Effector CD8-positive, alpha-beta T cell (primary cell): Measurements from ENCODE around the gene SCFD2.
"Not testable (repeated sequence)": the region's sequence is repeated elsewhere in the genome, so short reads cannot be mapped to it uniquely, and the experiment has no call there.

Experiments
- DNase-seq: peaks from one replicate; lab custom pipeline; 2025; lab: John Stamatoyannopoulos, UW

Gene SCFD2

GRCh38 chr4:53013873-53014775 lies 351.7 kb downstream of the SCFD2 start:
- no peak for DNase-seq

- DNase-seq, result no peak
Observed at GRCh38 chr4:53012738-53013137, 353.1 kb downstream of the SCFD2 start.

DNA sequence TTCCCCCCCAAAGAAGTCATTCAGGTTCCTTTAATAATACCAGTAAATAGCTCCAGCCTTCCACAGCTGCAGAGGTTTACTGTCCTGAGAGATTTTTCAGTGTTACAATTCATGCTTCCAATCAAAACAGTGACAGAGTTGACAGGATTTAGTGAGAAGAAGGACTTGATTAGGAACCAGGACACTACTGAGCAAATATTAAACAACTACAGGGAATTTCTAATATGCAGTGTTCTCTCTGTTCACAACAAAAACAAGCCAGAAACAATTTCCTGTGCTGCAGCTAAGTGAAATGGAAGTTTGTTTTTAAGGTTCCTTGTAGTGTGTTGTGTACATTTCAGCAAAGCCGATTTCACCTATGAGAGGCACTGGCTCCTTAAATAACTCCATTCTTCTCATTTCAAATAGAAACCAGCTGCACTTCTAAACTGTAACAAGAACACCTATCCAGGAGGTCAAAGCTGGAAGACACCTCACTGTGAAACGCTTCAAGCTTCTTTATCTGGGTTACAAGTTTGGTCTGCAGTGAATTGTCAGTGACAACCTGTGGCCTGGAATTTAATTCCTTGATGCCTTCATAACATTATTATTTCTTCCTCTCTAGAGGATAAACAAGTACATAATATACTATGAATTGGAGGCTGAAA lies 354.5 kb downstream of the SCFD2 start:
- no peak for DNase-seq

- DNase-seq, result no peak
Observed at GRCh38 chr4:53010318-53010717, 355.5 kb downstream of the SCFD2 start.

DNA sequence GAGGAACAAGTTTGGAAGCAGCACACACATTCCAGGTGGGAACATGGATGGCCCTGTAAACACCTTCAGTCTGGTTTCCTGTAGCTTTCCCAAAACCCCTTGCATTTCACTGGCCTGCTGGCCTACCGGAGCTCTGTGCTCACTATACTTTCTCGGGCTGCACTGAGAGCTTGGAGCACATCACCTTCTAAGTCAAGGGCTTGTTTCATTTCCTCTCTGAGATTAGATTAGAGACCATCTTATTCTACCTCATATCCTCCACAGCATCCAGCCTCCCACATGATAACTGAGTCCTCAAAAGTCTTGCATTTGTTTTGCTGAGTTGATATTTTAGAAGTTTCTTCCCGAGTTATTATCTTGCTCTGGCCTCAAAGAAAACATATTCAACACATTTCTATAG lies 356.0 kb downstream of the SCFD2 start:
- DNase-seq, result no peak

DNA sequence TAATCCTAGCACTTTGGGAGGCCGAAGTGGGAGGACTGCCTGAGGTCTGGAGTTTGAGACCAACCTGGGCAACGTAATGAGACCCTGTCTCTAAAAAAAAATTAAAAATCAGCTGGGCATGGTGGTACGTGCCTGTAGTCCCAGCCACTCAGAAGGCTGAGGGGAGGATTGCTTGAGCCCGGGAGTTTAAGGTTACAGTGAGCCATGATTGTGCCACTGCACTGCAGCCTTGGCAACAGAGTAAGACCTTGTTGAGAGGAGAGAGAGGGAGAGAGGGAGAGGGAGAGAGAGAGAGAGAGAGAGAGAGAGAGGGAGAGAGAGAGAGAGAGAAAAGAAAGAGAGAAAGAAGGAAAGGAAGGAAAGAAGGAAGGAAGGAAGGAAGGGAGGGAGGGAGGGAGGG lies 358.8 kb downstream of the SCFD2 start:
- DNase-seq, result no peak

- no peak for DNase-seq
Observed at GRCh38 chr4:53005808-53006207, 360.1 kb downstream of the SCFD2 start.

GRCh38 chr4:53005149-53005546 lies 360.7 kb downstream of the SCFD2 start:
- no peak for DNase-seq

GRCh38 chr4:53004497-53005148 lies 361.2 kb downstream of the SCFD2 start:
- DNase-seq, result no peak

DNA sequence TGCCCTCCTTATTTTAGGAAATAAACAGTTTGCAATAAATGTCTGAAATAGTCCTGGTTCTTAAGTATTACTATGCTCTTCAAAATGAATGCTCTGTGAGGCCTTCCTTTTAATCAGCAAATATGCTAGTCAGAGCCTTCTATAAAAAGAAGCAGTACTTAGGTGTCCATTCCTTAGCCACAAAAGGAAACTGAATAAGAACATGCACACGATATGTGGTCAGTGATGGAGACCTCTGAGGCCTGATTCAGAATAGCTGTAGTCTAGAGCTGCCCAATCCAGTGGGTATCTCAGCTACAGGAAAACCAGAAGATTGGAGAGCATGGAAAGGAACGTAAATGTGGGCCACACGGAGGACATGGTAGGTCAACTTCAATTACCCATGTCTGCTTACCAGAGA lies 361.9 kb downstream of the SCFD2 start:
- no peak for DNase-seq

DNA sequence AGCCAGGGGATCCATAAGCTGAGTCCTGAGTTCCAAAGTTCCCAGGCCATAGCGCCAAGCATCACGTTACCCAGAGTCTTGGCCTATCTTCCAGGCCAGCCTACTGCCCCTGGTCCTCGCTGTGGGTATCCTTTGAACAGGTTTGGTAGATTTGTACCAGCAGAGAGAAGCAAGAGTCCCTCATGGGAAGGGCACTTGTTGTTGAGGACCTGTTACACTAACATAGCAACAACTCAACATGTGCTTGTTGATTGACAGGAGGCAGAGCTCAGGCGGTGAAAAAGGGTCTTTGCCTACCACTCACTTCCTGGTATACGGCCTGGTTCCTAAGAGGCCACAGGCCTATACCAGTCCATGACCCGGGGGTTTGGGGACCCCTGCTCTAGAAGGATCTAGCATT lies 365.3 kb downstream of the SCFD2 start:
- DNase-seq, result no peak

DNA sequence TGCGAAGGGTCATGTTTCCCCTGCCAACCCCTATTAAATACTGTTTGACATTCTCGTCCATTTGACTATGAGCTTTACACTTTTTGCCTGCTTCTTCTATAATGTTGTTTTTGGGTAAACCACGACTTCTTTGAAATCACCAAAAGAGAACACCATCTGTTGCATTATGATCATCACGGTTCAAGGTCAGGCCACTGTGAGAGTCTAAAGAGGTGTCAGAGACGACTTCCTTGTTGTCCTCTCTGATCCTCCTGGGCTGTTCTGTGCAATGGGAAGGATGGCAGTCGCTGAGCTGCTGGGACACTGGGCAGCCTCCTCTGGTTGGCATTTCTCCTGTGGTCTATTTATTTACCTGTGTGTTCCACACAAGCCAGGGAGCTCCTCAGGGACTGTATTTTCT lies 366.2 kb downstream of the SCFD2 start:
- no peak for DNase-seq

DNA sequence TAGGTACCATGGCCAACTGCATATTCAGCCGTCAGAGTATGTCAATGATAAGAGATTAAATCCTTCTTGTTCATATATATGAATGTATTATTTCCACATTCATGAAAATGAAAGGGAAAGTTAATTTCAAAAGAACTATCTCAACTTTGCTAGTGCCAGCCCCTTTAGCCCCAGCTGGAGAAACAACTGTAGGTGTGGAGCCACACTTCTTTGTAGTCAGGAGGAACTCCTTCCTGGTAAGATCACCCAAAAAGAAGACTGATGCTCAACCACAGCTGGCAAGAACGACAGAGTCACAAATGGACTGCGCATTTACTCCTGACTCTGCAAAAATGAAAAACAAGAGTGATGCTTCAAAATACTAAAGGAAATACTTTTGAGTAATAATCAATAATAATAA lies 367.4 kb downstream of the SCFD2 start:
- no peak for DNase-seq

DNA sequence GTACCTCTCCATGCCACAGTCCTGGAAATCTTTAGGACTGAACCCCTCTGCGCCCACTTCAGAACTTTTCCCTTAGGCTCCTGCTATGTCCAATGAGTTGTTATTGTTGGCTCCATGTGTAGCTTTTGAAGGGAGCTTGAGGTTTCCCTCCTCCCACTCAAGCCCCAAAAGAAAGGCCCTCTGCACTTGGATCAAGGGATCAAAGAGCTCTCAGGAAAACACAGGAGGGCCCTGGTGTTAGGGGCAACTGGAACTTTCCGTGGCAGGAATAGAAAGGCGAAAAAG lies 368.8 kb downstream of the SCFD2 start:
- DNase-seq, result no peak

GRCh38 chr4:52996261-52997131 lies 369.4 kb downstream of the SCFD2 start:
- DNase-seq, result no peak

- no peak for DNase-seq
Observed at GRCh38 chr4:52995360-52996030, 370.4 kb downstream of the SCFD2 start.

GRCh38 chr4:52994567-52994966 lies 371.3 kb downstream of the SCFD2 start:
- DNase-seq, result no peak

DNA sequence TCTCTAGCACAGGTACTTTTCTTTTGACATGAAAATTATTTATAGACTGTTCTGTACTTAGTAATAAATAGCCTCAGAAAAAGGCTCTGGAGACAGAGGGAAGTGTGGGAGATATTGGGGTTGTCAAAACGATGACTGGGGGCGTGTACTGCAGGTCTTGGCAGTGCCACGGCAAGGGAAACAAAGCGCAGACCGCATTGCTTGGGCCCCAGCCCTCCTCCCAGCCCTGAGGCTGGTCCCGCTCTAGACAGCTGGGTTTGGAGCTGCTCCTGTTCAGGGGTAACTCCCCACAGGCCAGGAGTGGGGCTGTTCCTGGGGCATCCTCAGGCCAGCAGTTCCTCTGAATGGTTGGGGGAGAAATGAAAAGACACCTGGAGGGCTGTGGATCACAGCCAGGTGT lies 372.1 kb downstream of the SCFD2 start:
- DNase-seq, result no peak

DNA sequence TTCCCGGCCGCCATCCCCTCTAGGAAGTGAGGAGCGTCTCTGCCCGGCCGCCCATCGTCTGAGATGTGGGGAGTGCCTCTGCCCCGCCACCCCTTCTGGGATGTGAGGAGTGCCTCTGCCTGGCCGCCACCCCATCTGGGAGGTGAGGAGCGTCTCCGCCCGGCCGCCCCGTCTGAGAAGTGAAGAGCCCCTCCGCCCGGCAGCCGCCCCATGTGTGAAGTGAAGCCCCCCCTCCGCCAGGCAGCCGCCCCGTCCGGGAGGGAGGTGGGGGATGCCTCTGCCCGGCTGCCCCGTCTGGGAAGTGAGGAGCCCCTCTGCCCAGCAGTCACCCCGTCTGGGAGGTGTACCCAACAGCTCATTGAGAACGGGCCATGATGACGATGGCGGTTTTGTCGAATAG lies 373.3 kb downstream of the SCFD2 start:
- DNase-seq, result not testable (repeated sequence)

GRCh38 chr4:52991472-52991871 lies 374.4 kb downstream of the SCFD2 start:
- DNase-seq, result no peak

DNA sequence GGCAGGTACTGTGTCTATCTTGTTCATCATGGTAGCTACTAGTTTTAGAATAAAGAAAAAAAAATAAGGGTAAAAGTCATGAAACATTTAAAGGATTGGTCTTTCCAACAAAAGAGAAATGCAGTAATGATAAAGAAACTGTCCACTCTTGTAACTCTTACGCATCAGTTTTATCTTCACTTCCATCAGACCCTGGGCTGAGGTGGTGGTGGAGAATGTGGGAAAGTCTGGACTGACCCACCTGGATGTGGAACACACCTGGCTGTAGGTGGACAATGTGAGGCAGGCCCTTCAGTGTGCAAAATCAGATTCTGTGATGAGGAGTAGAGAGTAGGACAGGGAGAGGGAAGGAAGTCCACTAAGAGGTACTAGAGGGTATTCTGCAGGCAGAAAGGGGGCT lies 375.2 kb downstream of the SCFD2 start:
- no peak for DNase-seq

GRCh38 chr4:52989865-52990264 lies 376.0 kb downstream of the SCFD2 start:
- no peak for DNase-seq
